GM10847 (cell line): ENCODE measurements around the gene ENTPD2.

Experiments used
- POLR2A ChIP-seq: IDR thresholded peaks from 2 replicates; pipeline ENCODE4 v1.6.1; 2011; ENCODE audit not compliant: insufficient read length; ENCODE audit errors: extremely low read depth

Gene ENTPD2

DNA sequence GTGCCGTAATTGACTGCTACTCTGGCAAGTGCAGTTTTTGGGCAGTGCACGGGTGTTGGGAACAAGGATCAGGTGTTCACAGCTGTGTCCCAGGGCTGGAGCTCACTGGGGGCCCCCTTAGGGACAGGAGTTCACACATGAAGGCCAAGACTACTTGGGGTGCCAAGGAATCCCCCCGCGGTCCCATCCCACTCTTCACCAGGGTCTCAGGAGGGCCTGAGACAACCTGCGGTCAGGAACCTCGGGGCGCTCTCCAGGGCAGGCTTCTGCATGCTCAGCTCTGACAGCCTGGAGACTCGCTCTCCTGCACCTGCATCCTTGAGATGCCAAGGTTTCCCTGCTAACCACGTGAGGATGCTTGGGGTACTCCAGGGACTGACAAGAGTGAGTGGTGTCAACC lies 30.7 kb upstream of the ENTPD2 start:
- TF ChIP-seq POLR2A: no peak

DNA sequence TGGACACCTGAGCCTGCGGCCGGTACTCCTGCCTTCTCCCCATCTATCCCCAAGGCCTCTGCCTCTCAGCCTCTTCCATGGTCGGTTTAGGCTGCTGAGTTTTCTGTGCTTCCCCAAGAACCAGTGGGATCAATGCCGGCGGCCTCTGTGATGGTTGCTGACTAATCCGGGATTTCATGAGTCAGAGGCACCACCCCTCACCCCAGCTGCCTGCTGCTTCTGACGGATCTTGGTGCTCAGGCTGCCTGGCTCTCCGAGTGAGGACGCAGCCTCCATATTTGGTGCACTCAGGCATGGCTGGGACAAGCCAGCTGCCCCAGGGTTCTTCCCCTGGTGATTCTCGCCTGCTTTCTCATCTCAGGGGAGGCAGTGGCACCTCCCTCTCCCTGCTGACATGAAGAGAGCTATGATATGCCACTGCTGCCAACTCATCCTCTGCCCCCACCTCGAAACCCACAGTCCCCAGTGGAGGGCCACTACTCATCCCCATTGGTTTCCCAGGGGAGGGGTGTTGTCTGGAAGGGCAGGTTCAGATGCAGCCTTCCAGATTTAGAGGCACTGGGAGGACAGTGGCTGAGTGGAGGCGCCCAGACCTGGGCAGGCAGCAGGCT lies 29.6 kb upstream of the ENTPD2 start:
- TF ChIP-seq POLR2A: no peak

DNA sequence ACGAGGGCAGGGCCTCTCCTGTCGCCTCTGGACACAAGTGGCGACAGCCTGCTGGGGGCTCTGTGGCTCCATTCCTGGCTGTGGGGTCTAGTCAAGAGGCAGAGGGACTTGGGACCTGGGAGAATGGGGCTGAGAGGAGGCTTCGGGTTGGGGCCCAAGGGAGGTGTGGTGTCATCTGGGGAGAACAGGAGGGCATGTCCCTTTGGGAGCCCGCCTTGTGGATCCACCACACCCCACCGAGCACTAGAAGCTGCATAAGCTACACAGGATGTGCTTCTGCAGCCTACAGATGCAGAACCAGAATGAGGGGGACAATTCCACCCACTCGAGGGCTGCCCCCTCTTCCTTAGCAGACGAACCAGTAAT lies 29.0 kb upstream of the ENTPD2 start:
- no peak for TF ChIP-seq POLR2A

DNA sequence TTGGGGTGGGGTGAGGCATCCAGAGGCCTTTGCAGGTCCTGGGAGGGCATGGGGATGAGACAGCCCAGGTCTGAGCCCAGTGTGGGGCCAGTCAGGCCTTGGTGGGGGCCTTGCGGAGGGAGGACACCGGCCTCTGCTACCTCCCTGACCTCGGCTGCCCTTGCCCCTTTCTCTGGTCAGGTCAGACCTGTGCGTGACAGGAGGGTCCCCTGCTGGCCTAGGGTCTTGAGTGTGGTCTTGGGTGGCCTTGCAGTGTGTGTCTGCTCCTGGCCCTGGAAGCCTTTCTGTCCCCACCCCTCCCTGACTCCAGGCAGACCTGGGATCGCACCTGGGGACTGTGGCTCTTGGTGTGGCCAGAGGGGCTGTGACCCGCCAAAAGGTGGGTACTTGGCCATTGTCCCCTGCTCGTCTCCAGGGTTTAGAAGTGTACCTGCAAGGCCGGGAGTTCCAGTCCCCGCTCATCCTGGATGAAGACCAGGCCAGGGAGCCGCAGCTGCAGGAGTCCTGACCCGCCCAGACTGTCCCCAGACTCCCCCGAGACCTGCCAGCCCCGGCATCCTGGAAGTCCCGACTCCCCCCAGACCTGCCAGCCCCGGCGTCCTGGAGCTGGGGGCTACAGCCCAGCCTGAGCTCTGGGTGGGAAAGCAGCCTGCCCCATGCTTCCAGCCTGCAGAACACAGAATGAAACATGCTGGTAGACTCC lies 28.5 kb upstream of the ENTPD2 start:
- no peak for TF ChIP-seq POLR2A

DNA sequence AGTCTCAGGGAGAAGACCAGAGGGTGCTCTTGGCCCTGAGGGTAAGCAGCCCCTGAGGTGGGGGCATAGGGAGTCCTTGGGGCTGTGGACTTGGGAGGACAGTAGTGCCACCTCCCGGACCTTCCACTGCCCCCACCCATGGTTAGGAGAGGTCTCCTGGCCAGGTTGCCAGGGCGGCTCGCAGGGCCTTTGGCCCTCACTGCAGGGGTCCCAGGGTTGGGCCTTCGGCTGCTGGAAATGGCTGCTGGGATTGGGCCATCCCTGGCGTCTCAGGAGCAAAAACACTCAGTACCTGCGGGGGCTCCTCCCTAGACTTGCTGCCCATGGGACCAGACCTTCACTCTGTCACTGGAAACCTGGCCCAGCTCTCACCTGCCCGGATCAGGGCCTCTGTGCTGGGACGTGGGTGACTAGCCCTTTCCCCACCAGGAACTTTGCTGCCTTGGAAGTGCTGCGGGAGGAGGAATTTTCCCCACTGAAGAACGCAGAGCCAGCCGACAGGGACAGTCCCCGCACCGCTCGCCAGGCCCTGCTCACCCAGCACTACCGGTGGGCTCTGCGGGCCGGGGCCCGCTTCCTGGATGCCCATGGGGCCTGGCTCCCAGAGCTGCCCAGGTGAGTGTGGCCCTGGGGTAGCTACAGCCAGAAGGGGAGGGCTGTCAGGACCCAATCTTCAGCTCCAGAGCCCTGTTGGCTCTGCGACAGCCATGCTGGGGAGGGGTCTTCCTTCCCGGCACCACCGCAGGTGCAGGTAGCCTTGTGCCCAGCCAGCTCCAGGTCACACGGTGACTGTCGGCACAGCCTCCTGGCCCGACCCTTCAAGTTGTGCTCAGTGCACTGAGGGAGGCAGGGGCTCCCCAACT lies 26.6 kb upstream of the ENTPD2 start:
- TF ChIP-seq POLR2A: no peak

DNA sequence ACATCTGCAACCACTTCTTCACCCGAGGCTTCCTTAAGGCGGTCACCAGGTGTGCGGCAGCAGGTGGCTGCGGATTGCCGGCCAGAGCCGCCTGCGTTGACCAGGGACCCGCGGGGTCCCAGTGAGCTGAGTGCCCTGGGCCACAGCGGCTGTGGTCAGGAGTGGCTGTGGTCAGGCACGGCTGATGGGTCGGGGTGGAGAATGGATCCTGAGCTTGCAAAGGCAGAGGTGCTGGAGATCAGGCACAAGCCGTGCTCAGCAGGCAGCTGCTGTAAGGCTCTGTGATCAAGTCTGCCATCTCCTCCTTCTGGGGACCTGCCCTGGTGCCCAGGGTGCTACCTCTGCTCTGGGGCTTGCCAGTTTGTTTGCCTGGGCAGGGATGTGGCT lies 25.5 kb upstream of the ENTPD2 start:
- TF ChIP-seq POLR2A: no peak

- TF ChIP-seq POLR2A: no peak
Observed at GRCh38 chr9:137078701-137079400, 25.0 kb upstream of the ENTPD2 start.

GRCh38 chr9:137077758-137078693 lies 24.2 kb upstream of the ENTPD2 start:
- TF ChIP-seq POLR2A: no peak

- no peak for TF ChIP-seq POLR2A
Observed at GRCh38 chr9:137077010-137077747, 23.3 kb upstream of the ENTPD2 start, which contains the start of gene UAP1L1. Gene UAP1L1 (plus strand): TSS chr9:137077517. CDS start chr9:137077533, 16 bp downstream.

DNA sequence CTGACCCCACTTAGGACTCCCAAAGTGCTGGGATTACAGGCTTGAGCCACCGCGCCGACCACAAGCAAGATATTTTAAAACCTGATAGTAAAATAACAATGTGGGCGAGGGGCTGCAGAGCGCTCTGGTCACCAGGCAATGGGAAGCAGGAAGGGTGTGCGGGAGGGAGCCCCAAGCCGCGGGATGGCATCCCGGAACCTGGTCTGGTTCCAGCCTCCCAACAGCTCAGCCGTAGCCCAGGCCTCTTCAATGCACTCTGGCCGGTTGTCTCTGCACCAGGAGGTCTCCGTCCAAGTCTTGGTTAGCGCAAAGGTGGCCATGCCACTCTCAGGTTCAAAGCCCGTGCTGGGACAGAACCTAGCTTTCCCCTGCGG lies 22.8 kb upstream of the ENTPD2 start:
- no peak for TF ChIP-seq POLR2A

- no peak for TF ChIP-seq POLR2A
Observed at GRCh38 chr9:137075275-137075775, 21.5 kb upstream of the ENTPD2 start.

DNA sequence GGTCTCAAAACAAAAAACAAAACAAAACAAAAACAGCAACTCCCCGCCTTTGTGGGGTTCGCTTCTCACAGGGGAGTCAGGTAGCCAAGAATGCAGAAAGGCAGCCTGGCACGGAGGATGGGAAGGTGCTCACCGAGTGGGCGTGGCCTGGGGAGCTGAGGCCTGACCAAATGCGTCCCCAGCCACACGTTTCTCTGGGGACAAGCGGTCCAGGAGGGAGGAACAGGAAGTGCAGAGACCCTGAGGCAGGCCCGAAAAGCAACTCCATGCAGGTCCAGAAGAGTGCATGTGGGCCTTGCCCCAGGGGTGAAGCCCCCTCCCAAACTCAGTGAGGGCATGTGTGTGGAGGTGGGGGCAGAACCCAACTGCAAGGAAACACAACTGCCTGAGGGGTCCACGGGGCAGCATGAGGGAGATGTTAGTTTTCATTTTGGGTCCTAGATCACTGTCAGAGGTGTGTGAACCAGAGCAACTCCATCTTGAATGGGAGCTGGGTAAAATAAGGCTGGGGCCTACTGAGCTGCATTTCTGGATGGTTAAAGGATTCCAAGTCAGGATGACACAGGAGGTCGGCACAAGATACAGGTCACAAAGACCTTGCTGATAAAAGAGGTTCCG lies 20.9 kb upstream of the ENTPD2 start:
- TF ChIP-seq POLR2A: no peak

DNA sequence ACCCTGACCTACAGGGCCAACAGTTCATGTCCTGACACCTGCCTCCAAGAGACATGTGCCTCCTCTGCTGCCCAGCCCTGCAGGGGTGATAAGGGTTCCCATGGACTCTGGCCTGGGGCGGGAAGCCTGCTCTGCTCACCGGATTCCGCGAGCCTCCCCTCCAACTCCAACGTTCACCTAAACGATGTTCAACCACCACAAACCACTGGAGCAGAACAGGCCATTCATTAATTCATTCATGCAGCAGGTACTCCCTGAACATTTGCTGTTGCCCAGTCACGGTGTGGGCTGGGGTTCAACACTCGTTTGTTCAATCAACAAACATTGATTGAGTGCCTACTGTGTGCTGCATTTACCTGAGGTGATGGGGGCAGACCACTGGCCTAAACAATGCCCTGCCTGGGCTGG lies 20.1 kb upstream of the ENTPD2 start:
- no peak for TF ChIP-seq POLR2A
